Upper lobe of right lung (tissue), 1 donor: Measurements from ENCODE around the gene MACC1. TPM values are rescaled to one million over a fixed set of nuclear protein-coding genes. Genes with fewer than 3 reads are reported as not detected.
A peak's percentile ranks its signal among the peaks of the same experiment; 100 is the strongest.

Experiments
- ATAC-seq: fragments of 200-7000 bp; cut with Tn5 transposase; one replicate; pipeline ENCODE4 v1.9.1; 2020; ENCODE audit warnings: mild to moderate bottlenecking, moderate library complexity
- DNase-seq: peaks from one replicate; pipeline ENCODE4 v3.0.0-alpha.2; 2020
- H3K27ac ChIP-seq: fragments of 200-600 bp; one replicate; pipeline ENCODE4 v1.8.0; 2022
- H3K27me3 ChIP-seq: fragments of 200-600 bp; one replicate; pipeline ENCODE4 v1.8.0; 2022; ENCODE audit warnings: mild to moderate bottlenecking
- H3K36me3 ChIP-seq: fragments of 200-600 bp; one replicate; pipeline ENCODE4 v1.8.0; 2022
- H3K4me1 ChIP-seq: fragments of 200-600 bp; one replicate; pipeline ENCODE4 v1.8.0; 2022
- H3K4me3 ChIP-seq: fragments of 200-600 bp; one replicate; pipeline ENCODE4 v1.8.0; 2022; ENCODE audit warnings: mild to moderate bottlenecking
- H3K9me3 ChIP-seq: fragments of 200-600 bp; one replicate; pipeline ENCODE4 v1.8.0; 2022
- intact Hi-C: fragments of 100-400 bp; cut with DNase I; formaldehyde crosslinking; loops from one replicate; pipeline ENCODE4 v1.11.0; 2022
- long read RNA-seq: library from polyadenylated mRNA; unstranded; transcript quantifications from one replicate; pipeline ENCODE4 v2.0.0, GENCODE V29; 2021
- total RNA-seq: library from RNA; stranded (reverse); fragmentation: NEBNext Ultra II Directional; extraction: Animal tissue kit (Norgen Biotek cat#: 25700); gene quantifications from one replicate; pipeline ENCODE4 v1.2.1, GENCODE V29; 2021
- TF ChIP-seq, protein P1 (sequence below): fragments of 200-600 bp; IDR thresholded peaks from one replicate; pipeline ENCODE4 v1.8.0; 2022; ENCODE audit warnings: antibody characterized with exemption
- donor health status: DM: no; HTN: yes; CAD: no; lungs with severe emphysema.

The MACC1 gene
- 22.1 TPM for total RNA-seq
- long read RNA-seq, partial matches to known transcripts, result 0 of 6 reads
- long read RNA-seq, other reads (novel, unspliced or antisense), result 6 of 6 reads

- peak; percentile 92 for ATAC-seq
- peaks cover 25% of the 10 kb centered on the region for H3K4me1 ChIP-seq
- peak within 1 kb of the TSS; percentile 37 for H3K4me3 ChIP-seq
- no peaks in the 10 kb centered on the region for H3K9me3 ChIP-seq
- no peaks in the 10 kb centered on the region for H3K27me3 ChIP-seq
- intact Hi-C loops, result no loop called here
- H3K27ac ChIP-seq, result peak within 1 kb of the TSS; percentile 33
- H3K36me3 ChIP-seq, result no peaks in the 10 kb centered on the region
- DNase-seq, result peak; percentile 80
- TF ChIP-seq, protein P1, sequence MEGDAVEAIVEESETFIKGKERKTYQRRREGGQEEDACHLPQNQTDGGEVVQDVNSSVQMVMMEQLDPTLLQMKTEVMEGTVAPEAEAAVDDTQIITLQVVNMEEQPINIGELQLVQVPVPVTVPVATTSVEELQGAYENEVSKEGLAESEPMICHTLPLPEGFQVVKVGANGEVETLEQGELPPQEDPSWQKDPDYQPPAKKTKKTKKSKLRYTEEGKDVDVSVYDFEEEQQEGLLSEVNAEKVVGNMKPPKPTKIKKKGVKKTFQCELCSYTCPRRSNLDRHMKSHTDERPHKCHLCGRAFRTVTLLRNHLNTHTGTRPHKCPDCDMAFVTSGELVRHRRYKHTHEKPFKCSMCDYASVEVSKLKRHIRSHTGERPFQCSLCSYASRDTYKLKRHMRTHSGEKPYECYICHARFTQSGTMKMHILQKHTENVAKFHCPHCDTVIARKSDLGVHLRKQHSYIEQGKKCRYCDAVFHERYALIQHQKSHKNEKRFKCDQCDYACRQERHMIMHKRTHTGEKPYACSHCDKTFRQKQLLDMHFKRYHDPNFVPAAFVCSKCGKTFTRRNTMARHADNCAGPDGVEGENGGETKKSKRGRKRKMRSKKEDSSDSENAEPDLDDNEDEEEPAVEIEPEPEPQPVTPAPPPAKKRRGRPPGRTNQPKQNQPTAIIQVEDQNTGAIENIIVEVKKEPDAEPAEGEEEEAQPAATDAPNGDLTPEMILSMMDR, result peak; percentile 34
Measured at GRCh38 chr7:20217193-20217948, at the start of gene MACC1. Gene MACC1 (minus strand): TSS chr7:20217384. CDS start chr7:20161862, 55,522 bp downstream.

DNA sequence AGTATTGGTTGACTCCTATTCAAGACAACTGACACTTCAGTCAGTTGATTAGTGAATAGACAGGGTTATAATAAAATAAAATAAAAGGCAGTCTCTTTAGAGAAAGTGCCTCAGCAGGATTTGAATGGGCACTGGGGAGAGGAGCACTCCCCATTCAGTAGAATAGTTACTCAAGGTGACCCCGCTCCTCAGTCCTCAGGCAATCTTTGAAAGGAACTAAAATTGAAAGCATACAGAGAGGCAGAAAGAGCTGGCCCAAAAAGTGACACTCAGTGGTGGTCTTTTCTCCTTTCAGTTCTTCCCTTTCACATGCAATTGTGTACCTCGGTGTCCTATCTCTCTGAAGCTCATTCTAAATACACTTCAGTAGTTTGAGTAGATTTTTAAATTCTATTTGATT, 47.4 kb upstream of the MACC1 start:
- H3K9me3 ChIP-seq, result no peaks in the 10 kb centered on the region
- H3K4me1 ChIP-seq, result no peaks in the 10 kb centered on the region
- no peaks in the 10 kb centered on the region for H3K27me3 ChIP-seq
- TF ChIP-seq, protein P1, result no peak
- no peak for ATAC-seq
- no peak overlapping the region for H3K27ac ChIP-seq
- H3K4me3 ChIP-seq, result no peak overlapping the region
- DNase-seq, result no peak
- no peaks in the 10 kb centered on the region for H3K36me3 ChIP-seq
- intact Hi-C loops, result no loop called here

GRCh38 chr7:20260223-20260622, 43.0 kb upstream of the MACC1 start:
- Histone ChIP-seq H3K27ac (no peak overlapping the region), H3K9me3 (no peaks in the 10 kb centered on the region), H3K4me1 (no peaks in the 10 kb centered on the region), H3K27me3 (no peaks in the 10 kb centered on the region), H3K36me3 (no peaks in the 10 kb centered on the region), H3K4me3 (no peak overlapping the region)
- TF ChIP-seq, protein P1, result no peak
- intact Hi-C loops, result no loop called here
- DNase-seq (no peak), ATAC-seq (peak; percentile 64)

DNA sequence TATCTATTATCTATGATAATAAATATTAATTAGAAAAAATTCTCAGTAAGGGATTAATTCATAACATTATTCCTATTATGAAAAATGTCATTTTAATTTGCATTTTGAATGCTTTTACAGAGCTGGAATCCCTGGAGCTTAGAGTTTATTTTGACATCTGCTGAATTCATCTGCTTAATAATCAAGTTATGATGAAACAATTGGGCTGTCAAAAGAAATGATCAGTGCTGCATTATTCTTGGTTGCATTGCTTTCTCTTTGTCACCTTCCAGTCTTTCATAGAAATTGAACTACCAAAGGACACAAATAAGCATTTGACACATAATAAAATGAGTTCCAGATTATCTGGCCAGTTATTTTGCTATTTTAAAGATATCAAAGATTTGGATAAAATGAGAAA, 40.0 kb upstream of the MACC1 start:
- Histone ChIP-seq H3K4me3 (no peak overlapping the region), H3K36me3 (no peaks in the 10 kb centered on the region), H3K27ac (no peak overlapping the region), H3K27me3 (no peaks in the 10 kb centered on the region), H3K9me3 (no peaks in the 10 kb centered on the region), H3K4me1 (no peaks in the 10 kb centered on the region)
- no peak for DNase-seq
- intact Hi-C loops, result no loop called here
- TF ChIP-seq, protein P1, result no peak
- ATAC-seq, result no peak

DNA sequence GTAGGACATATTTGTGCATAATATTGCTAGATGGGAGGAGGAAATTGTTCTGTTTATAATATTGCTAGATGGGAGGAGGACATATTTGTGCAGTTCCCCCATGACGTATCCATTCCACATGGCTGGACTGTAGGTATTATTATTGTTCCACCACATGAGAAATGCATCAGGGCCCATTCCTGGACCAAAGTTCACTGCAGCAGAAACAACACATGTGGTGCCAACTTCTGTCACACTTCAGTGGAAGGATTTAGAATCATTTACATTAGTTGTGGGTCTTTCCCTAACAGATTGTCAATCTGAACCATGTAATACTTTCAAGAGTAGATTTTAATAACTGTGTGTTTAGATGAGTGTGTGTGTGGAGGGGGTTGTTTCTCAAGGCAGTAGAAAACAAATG, 32.7 kb upstream of the MACC1 start:
- no peaks in the 10 kb centered on the region for H3K27me3 ChIP-seq
- DNase-seq, result no peak
- no peaks in the 10 kb centered on the region for H3K9me3 ChIP-seq
- H3K4me1 ChIP-seq, result no peaks in the 10 kb centered on the region
- TF ChIP-seq, protein P1, result no peak
- ATAC-seq, result no peak
- H3K36me3 ChIP-seq, result no peaks in the 10 kb centered on the region
- no peak overlapping the region for H3K27ac ChIP-seq
- no peak overlapping the region for H3K4me3 ChIP-seq
- intact Hi-C loops, result no loop called here
